Activated CD8-positive, alpha-beta memory T cell treated with anti-CD3 and anti-CD28 coated beads, Interleukin-2, amount 10 ng/mL, durations not matched to agents 7 days and 5 days (primary cell): ENCODE measurements around the gene DNAH6. TPM values are rescaled to one million over a fixed set of nuclear protein-coding genes. Genes with fewer than 3 reads are reported as not detected.
"Not testable (repeated sequence)": the region's sequence is repeated elsewhere in the genome, so short reads cannot be mapped to it uniquely, and the experiment has no call there.

ENCODE experiments used
- ATAC-seq: fragments of 150-1000 bp; cut with Tn5 transposase; one replicate; pipeline ENCODE4 v1.10.0; 2021; ENCODE audit warnings: moderate library complexity
- CTCF ChIA-PET: fragments of 350-600 bp; sonication (Branson Sonifier 250); formaldehyde crosslinking; loops from one replicate; lab custom pipeline; 2021; ENCODE audit warnings: antibody characterized with exemption; lab: Charles Lee
- DNase-seq: peaks from one replicate; pipeline ENCODE4 v3.0.0-alpha.2; 2020
- H3K27ac Mint-ChIP-seq: one replicate; pipeline ENCODE4 v1.8.0; 2021; ENCODE audit warnings: mild to moderate bottlenecking, mixed read lengths
- H3K27me3 Mint-ChIP-seq: one replicate; pipeline ENCODE4 v1.8.0; 2021; ENCODE audit warnings: mixed read lengths
- H3K36me3 Mint-ChIP-seq: one replicate; pipeline ENCODE4 v1.8.0; 2021; ENCODE audit warnings: mild to moderate bottlenecking, mixed read lengths
- H3K4me1 Mint-ChIP-seq: one replicate; pipeline ENCODE4 v1.8.0; 2021; ENCODE audit warnings: mixed read lengths
- H3K4me3 Mint-ChIP-seq: one replicate; pipeline ENCODE4 v1.8.0; 2021; ENCODE audit warnings: mild to moderate bottlenecking, moderate library complexity, mixed read lengths
- H3K9me3 Mint-ChIP-seq: one replicate; pipeline ENCODE4 v1.8.0; 2022; ENCODE audit warnings: low read depth, mixed read lengths
- total RNA-seq, 2 experiments: library from RNA; stranded (reverse); gene quantifications; one replicate each; pipeline ENCODE4 v1.2.3, GENCODE V29; 2021

The DNAH6 gene
- total RNA-seq, 2 experiments from 2014 or later = 0.63 to 0.85 TPM

GRCh38 chr2:84856787-84857186 is 340.5 kb downstream of the DNAH6 start:
- DNase-seq = peak; percentile 57
- peaks cover 12% of the 10 kb centered on the region for H3K9me3 Mint-ChIP-seq
- H3K27me3 Mint-ChIP-seq = no peaks in the 10 kb centered on the region
- H3K36me3 Mint-ChIP-seq = peaks cover 42% of the 10 kb centered on the region
- ATAC-seq = peak; percentile 70
- H3K27ac Mint-ChIP-seq = peak overlapping the region; percentile 11
- H3K4me3 Mint-ChIP-seq = no peak overlapping the region
- peaks cover 61% of the 10 kb centered on the region for H3K4me1 Mint-ChIP-seq
- CTCF ChIA-PET = interaction anchor here (1.4 to 2.3 kb wide), 2 partner anchors 11 to 69 kb away, joined by 5 read pairs; no protein-coding TSS in a partner anchor

DNA sequence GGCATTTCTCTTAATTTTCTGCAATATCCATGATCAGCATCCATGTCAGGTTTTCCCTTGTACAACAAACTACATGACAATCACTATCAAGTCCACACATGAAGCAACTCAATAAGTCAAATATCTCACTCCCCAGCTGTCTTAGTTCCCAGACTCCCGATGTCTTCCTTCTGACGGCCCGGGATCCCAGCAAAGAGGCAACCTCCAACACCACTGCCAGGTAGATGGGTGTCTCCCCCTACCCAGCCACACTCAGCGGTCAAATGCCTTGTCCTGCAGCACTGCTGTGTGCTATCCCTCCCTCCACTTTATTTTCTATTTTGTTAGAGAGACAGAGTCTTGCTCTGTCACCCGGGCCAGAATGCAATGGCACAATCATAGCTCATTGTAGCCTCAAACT is 341.3 kb downstream of the DNAH6 start:
- Mint-ChIP-seq H3K27me3 (no peaks in the 10 kb centered on the region), H3K4me1 (peaks cover 55% of the 10 kb centered on the region), H3K9me3 (peaks cover 11% of the 10 kb centered on the region), H3K4me3 (no peak overlapping the region), H3K27ac (peak overlapping the region; percentile 35), H3K36me3 (peaks cover 35% of the 10 kb centered on the region)
- ATAC-seq = no peak
- CTCF ChIA-PET = interaction anchor here (1.0 to 2.3 kb wide), 5 partner anchors 8 to 116 kb away, joined by 3 to 13 read pairs (median 6); no protein-coding TSS in a partner anchor
- no peak for DNase-seq

DNA sequence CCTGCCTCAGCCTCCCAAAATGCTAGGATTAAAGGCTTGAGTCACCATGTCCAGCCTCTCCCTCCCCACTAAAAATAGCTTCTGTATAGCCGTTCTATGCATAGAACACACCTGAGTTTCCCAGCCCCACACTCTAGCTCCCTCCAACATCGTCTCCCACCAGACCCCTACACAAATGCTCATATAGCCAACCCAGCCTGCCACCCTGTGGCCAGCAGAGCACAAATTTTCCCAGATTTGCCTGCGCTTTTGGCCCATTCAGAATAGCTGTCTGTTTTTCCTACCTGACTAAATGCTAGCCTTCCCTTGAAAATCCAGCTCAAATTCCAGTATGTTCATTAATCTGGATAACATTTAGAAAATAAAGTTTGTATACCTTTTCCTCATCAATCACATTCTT is 341.8 kb downstream of the DNAH6 start:
- CTCF ChIA-PET = interaction anchor here (1.0 to 2.3 kb wide), 6 partner anchors 9 to 117 kb away, joined by 3 to 13 read pairs (median 6); no protein-coding TSS in a partner anchor
- Mint-ChIP-seq H3K4me1 (peaks cover 57% of the 10 kb centered on the region), H3K27ac (no peak overlapping the region), H3K4me3 (no peak overlapping the region), H3K36me3 (peaks cover 29% of the 10 kb centered on the region), H3K27me3 (no peaks in the 10 kb centered on the region), H3K9me3 (peaks cover 5% of the 10 kb centered on the region)
- ATAC-seq = no peak
- DNase-seq = no peak

- DNase-seq (no peak), ATAC-seq (no peak)
- Mint-ChIP-seq H3K9me3 (peaks cover 2% of the 10 kb centered on the region), H3K36me3 (peaks cover 26% of the 10 kb centered on the region), H3K4me3 (peak overlapping the region; percentile 29), H3K4me1 (peaks cover 57% of the 10 kb centered on the region), H3K27ac (peak overlapping the region; percentile 25), H3K27me3 (no peaks in the 10 kb centered on the region)
- CTCF ChIA-PET = interaction anchor here (1.1 to 1.9 kb wide), 4 partner anchors 9 to 118 kb away, joined by 3 to 13 read pairs (median 6); no protein-coding TSS in a partner anchor
These were observed 342.6 kb downstream of the DNAH6 start for GRCh38 chr2:84858937-84859336.

DNA sequence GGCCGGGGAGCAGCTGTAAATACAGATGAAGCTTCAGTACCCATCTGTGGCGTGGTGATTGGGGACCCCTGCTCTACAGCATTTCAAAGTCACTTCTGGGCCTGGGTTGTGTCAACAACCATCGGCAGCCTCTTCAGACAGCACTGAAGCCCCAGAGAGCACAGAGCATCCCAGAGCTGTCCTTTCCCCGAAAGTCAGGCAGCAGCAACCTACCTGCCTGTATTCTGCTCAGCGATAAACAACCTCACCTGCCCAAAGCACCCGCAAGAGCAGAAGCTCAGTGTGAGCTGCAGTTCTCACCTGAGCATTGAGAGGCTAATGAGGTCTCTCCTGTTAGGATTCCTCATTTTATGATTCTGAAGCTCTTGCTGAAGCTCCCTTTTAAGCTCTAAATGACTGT is 345.2 kb downstream of the DNAH6 start:
- H3K27me3 Mint-ChIP-seq = no peaks in the 10 kb centered on the region
- ATAC-seq = no peak
- H3K4me1 Mint-ChIP-seq = peaks cover 58% of the 10 kb centered on the region
- H3K27ac Mint-ChIP-seq = no peak overlapping the region
- peaks cover 11% of the 10 kb centered on the region for H3K36me3 Mint-ChIP-seq
- DNase-seq = no peak
- H3K4me3 Mint-ChIP-seq = no peak overlapping the region
- CTCF ChIA-PET = interaction anchor here (0.8 to 2.2 kb wide), 6 partner anchors 11 to 369 kb away, joined by 3 to 9 read pairs (median 5); partner anchors contain the start of gene TRABD2A
- no peaks in the 10 kb centered on the region for H3K9me3 Mint-ChIP-seq

- H3K4me1 Mint-ChIP-seq = peaks cover 56% of the 10 kb centered on the region
- H3K4me3 Mint-ChIP-seq = no peak overlapping the region
- CTCF ChIA-PET = interaction anchor here (0.8 to 2.2 kb wide), 5 partner anchors 12 to 369 kb away, joined by 3 to 9 read pairs (median 6); partner anchors contain the start of gene TRABD2A
These were observed 345.7 kb downstream of the DNAH6 start for GRCh38 chr2:84862006-84862405.

DNA sequence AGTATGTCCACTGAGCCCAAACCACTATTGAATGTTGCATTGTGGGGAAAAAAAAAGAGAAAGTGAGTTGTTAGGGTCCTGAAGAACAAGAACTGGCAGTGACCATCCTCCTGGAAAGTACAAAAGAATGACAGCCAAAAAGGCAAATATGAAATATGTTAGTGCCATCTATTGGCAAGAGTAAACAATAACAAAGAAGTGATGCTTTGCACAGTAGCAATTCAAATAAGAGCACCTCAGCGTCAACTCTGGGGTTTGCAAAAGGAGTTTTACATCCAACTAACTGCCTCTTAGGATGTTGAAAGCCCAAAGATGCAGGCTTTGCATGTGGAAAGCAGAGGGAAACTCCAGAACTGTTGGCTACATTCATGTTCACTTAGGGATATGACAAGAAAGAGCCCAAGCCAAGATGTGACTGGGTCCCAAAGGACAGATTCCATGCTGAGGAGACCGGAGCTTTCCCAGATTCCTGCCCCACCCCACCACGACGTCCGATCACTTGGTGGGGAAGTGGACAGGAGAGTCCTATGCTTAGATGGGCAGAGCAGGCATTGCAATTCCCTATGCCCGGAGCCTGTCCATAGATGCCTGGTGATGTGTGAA is 349.0 kb downstream of the DNAH6 start:
- CTCF ChIA-PET = interaction anchor here (0.6 to 1.9 kb wide), 12 partner anchors 12 to 371 kb away, joined by 3 to 9 read pairs (median 3); partner anchors contain the start of gene DNAH6
- Mint-ChIP-seq H3K9me3 (no peaks in the 10 kb centered on the region), H3K4me3 (no peak overlapping the region), H3K27me3 (no peaks in the 10 kb centered on the region), H3K4me1 (peaks cover 29% of the 10 kb centered on the region), H3K36me3 (peaks cover 9% of the 10 kb centered on the region), H3K27ac (peak overlapping the region; percentile 45)
- no peak for DNase-seq
- ATAC-seq = peak; percentile 72

More at GRCh38 chr2:84862006-84862405, 345.7 kb downstream of the DNAH6 start:
- H3K9me3 Mint-ChIP-seq = no peaks in the 10 kb centered on the region
- ATAC-seq (no peak), DNase-seq (no peak)
- H3K27ac Mint-ChIP-seq = no peak overlapping the region
- H3K27me3 Mint-ChIP-seq = no peaks in the 10 kb centered on the region
- peaks cover 8% of the 10 kb centered on the region for H3K36me3 Mint-ChIP-seq

- peaks cover 12% of the 10 kb centered on the region for H3K36me3 Mint-ChIP-seq
- no peaks in the 10 kb centered on the region for H3K27me3 Mint-ChIP-seq
- no peak overlapping the region for H3K4me3 Mint-ChIP-seq
- ATAC-seq (no peak), DNase-seq (no peak)
- CTCF ChIA-PET = interaction anchor here (0.7 to 1.9 kb wide), 2 partner anchors 59 to 349 kb away, joined by 3 to 9 read pairs; partner anchors contain the start of gene DNAH6
- no peak overlapping the region for H3K27ac Mint-ChIP-seq
- no peaks in the 10 kb centered on the region for H3K9me3 Mint-ChIP-seq
- H3K4me1 Mint-ChIP-seq = peaks cover 28% of the 10 kb centered on the region
These were observed 349.8 kb downstream of the DNAH6 start for GRCh38 chr2:84866122-84866521.

DNA sequence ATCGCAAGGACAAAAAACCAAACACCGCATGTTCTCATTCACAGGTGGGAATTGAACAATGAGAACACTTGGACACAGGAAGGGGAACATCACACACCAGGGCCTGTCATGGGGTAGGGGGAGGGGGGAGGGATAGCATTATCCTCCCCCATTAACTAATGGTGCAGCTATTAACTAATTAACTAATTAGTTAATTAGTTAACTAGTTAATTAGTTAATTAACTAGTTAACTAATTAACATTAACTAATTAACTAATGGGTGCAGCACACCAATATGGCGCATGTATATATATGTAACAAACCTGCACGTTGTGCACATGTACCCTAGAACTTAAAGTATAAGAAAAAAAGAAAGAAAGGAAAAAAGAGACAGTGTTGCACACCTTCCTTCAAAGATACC is 352.0 kb downstream of the DNAH6 start:
- Mint-ChIP-seq H3K4me1 (peaks cover 26% of the 10 kb centered on the region), H3K36me3 (peaks cover 13% of the 10 kb centered on the region)
- not testable (repeated sequence) for H3K9me3 Mint-ChIP-seq, H3K4me3 Mint-ChIP-seq, DNase-seq, H3K27me3 Mint-ChIP-seq, ATAC-seq, H3K27ac Mint-ChIP-seq
- CTCF ChIA-PET = interaction anchor here (1.9 kb wide), 1 partner anchor 57 kb away, joined by 11 read pairs; no protein-coding TSS in a partner anchor

Other genes with a start within 250 kb of the DNAH6 start
- 10 to 100 TPM; 72.3 to 76.2 TPM for gene SUCLG1, start 57.2 kb upstream of the DNAH6 start, total RNA-seq